HL-60 (cell line): ENCODE measurements around the gene DNAH10.

Source experiments
- DNase-seq, 2 experiments: peaks; one replicate each; pipeline ENCODE4 v3.0.0-alpha.2; 2010 to 2020; ENCODE audit warnings: low read depth in 1 of 2, low spot score in 1 of 2
- H3K27ac ChIP-seq: fragments of 250-450 bp; sonication (Bioruptor Pico); replicated peaks from 2 replicates; pipeline ENCODE4 v1.5.1; 2020; ENCODE audit warnings: mild to moderate bottlenecking, moderate library complexity
- H3K27me3 ChIP-seq: fragments of 250-450 bp; sonication (Bioruptor Pico); 2 replicates; pipeline ENCODE4 v1.5.1; 2021; ENCODE audit warnings: mild to moderate bottlenecking, moderate library complexity; ENCODE audit not compliant: insufficient read depth, poor library complexity, severe bottlenecking
- H3K4me3 ChIP-seq: replicated peaks from 2 replicates; pipeline ENCODE4 v1.5.1; 2011; ENCODE audit warnings: mild to moderate bottlenecking, control low read depth, low read length; ENCODE audit not compliant: insufficient read depth
- GABPA ChIP-seq: IDR thresholded peaks from 2 replicates; pipeline ENCODE4 v1.6.1; 2012; ENCODE audit warnings: low read depth
- POLR2AphosphoS5 ChIP-seq: IDR thresholded peaks from 2 replicates; pipeline ENCODE4 v1.6.1; 2012; ENCODE audit warnings: low read depth
- SPI1 ChIP-seq: IDR thresholded peaks from 2 replicates; pipeline ENCODE4 v1.6.1; 2012; ENCODE audit warnings: low read depth, mild to moderate bottlenecking, borderline replicate concordance
- TF ChIP-seq, protein P1 (sequence below): IDR thresholded peaks from 2 replicates; pipeline ENCODE4 v1.6.1; 2012; ENCODE audit warnings: low read depth; ENCODE audit not compliant: insufficient replicate concordance
- TF ChIP-seq, protein P2 (sequence below): IDR thresholded peaks from one replicate; pipeline ENCODE4 v1.5.1; 2011; ENCODE audit warnings: low read length, control low read depth, inconsistent platforms; ENCODE audit not compliant: insufficient read depth

DNAH10 gene

DNA sequence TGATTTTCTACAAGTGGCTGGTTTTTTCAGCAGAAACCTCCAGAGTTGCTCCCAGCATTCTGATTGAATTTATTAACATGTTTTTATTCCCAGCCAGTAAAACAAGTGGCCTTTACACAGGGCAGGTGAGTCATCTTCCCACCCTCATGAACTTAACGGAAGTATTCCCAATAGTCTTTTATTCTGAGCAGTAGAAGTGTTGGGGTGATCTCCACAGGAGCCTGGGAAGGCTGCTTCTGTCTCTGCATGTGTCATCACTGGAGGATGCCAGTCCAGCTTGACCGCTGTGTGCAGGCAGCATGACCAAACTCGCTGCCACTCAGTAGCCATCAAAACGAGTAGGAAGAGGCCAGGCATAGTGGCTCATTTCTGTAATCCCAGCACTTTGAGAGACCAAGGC, 13.4 kb upstream of the DNAH10 start:
- TF ChIP-seq GABPA (no peak), SPI1 (no peak)
- TF ChIP-seq, protein P1, sequence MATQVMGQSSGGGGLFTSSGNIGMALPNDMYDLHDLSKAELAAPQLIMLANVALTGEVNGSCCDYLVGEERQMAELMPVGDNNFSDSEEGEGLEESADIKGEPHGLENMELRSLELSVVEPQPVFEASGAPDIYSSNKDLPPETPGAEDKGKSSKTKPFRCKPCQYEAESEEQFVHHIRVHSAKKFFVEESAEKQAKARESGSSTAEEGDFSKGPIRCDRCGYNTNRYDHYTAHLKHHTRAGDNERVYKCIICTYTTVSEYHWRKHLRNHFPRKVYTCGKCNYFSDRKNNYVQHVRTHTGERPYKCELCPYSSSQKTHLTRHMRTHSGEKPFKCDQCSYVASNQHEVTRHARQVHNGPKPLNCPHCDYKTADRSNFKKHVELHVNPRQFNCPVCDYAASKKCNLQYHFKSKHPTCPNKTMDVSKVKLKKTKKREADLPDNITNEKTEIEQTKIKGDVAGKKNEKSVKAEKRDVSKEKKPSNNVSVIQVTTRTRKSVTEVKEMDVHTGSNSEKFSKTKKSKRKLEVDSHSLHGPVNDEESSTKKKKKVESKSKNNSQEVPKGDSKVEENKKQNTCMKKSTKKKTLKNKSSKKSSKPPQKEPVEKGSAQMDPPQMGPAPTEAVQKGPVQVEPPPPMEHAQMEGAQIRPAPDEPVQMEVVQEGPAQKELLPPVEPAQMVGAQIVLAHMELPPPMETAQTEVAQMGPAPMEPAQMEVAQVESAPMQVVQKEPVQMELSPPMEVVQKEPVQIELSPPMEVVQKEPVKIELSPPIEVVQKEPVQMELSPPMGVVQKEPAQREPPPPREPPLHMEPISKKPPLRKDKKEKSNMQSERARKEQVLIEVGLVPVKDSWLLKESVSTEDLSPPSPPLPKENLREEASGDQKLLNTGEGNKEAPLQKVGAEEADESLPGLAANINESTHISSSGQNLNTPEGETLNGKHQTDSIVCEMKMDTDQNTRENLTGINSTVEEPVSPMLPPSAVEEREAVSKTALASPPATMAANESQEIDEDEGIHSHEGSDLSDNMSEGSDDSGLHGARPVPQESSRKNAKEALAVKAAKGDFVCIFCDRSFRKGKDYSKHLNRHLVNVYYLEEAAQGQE: no peak
- Histone ChIP-seq H3K27me3 (no peaks in the 10 kb centered on the region), H3K4me3 (no peak overlapping the region), H3K27ac (no peak overlapping the region; the same call in 1 of the 2 replicates)
- no peak for DNase-seq

DNA sequence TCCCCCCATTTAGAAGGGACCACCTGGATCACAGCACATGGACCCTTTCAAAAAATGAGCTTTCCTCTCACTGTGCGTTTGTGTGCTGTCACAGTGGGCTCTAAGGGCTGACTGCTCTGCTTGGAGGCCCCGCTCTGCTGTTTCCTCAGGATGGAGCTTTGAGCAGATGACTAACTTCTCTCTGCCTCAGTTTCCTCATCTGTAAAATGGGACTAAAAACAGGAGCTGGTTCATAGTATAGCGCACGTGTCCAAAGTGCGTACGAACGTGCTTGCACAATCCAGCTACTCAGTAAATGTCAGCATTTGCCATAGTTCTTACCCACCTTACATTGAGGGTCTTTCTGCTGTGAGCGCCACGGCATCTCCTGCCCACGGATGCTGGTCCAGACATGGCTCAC, 12.7 kb upstream of the DNAH10 start:
- Histone ChIP-seq H3K4me3 (no peak overlapping the region), H3K27me3 (no peaks in the 10 kb centered on the region), H3K27ac (no peak overlapping the region)
- DNase-seq: no peak
- TF ChIP-seq, protein P2, sequence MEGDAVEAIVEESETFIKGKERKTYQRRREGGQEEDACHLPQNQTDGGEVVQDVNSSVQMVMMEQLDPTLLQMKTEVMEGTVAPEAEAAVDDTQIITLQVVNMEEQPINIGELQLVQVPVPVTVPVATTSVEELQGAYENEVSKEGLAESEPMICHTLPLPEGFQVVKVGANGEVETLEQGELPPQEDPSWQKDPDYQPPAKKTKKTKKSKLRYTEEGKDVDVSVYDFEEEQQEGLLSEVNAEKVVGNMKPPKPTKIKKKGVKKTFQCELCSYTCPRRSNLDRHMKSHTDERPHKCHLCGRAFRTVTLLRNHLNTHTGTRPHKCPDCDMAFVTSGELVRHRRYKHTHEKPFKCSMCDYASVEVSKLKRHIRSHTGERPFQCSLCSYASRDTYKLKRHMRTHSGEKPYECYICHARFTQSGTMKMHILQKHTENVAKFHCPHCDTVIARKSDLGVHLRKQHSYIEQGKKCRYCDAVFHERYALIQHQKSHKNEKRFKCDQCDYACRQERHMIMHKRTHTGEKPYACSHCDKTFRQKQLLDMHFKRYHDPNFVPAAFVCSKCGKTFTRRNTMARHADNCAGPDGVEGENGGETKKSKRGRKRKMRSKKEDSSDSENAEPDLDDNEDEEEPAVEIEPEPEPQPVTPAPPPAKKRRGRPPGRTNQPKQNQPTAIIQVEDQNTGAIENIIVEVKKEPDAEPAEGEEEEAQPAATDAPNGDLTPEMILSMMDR: no peak
- no peak for TF ChIP-seq SPI1
- no peak for TF ChIP-seq GABPA
- TF ChIP-seq POLR2AphosphoS5: no peak
- TF ChIP-seq, protein P1: no peak

DNA sequence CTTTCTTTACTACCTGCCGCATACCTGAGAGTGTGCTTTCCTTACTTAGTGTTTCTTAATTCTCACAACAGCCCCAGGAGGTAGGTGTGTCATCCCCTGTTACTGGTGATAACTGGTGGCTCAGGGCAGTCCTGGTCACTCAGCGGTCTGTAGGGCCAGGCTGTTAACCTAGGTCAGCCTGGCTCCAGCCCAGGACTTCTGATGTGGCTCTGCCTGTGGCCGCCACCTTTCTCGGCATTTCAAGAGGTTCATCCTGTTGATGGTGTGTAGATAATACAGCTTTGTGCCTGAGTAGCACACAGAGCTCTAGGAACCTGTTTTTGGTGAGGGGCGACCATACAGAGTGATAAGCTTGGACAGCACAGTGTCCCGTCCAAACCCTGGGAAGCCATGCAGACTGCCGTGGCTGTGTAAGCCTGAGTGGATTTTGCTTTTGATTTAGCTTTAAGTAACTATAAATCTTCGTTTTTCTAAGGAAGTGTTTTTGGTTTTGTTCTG, 11.9 kb upstream of the DNAH10 start:
- DNase-seq: no peak
- Histone ChIP-seq H3K4me3 (no peak overlapping the region), H3K27ac (no peak overlapping the region), H3K27me3 (no peaks in the 10 kb centered on the region)
- TF ChIP-seq SPI1 (no peak), GABPA (no peak), POLR2AphosphoS5 (no peak)
- TF ChIP-seq, protein P1: no peak
- TF ChIP-seq, protein P2: no peak

DNA sequence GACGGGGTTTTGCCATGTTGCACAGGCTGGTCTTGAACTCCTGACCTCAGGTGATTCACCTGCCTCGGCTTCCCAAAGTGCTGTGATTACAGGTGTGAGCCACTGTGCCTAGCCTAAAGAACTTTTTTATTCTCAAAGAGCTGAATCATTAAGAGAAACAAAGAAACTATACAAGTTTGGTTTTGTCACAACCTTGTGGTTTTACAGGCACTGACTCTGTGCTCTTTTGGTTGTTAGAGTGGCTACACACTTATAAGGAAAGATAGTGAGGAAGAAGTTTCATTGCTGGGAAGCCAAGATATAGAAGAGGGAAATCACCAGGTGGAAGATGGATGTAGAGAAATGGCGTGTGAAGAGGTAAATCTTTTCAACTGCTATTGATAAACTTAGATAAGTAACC, 10.1 kb upstream of the DNAH10 start:
- no peak overlapping the region for H3K27ac ChIP-seq
- TF ChIP-seq, protein P2: no peak
- TF ChIP-seq POLR2AphosphoS5: no peak
- no peak for TF ChIP-seq GABPA
- TF ChIP-seq, protein P1: no peak
- no peak for TF ChIP-seq SPI1
- H3K27me3 ChIP-seq: no peaks in the 10 kb centered on the region
- no peak overlapping the region for H3K4me3 ChIP-seq
- DNase-seq: no peak
